ENCODE data around the gene LAMA1.

The LAMA1 gene

DNA sequence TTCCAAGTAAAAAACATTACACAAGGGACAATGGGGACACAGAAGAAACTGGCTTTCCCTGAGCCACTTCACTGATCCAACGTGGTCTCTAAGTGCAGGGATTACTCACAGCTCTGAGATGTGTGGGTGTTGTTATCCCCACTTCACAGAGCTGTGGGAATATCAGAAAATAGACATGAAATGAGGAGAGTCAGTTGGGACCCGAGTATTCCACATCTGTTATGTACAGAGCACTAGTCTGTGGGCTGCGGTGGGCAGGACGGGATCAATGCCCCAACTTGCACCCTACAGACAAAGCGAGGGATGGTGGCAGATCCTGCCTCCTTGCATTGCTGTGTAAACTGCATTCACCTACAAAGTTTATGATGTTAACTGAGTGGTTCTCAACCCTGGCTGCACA is 11.7 kb downstream of the LAMA1 start:
- in situ Hi-C loops (cut with MboI; ENCODE audit: low sequenced_read_pairs), result no loop called here

DNA sequence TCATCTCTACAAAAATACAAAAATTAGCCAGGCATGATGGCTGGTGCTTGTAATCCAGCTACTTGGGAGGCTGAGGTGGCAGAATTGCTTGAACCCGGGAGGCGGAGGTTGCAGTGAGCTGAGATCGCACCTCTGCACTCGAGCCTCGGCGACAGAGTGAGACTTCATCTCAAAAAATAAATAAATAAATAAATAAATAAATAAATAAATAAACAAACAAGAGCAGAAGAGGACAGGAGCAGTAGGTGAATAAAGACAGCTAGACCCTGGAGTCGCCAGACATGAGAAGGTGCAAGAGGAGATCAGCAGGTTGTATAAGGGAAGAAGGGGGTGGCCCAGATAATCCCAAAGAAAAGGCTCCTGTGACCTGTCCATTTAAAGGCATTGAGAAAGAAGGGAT is 12.3 kb downstream of the LAMA1 start:
- in situ Hi-C loops (cut with MboI; ENCODE audit: low sequenced_read_pairs), result no loop called here

DNA sequence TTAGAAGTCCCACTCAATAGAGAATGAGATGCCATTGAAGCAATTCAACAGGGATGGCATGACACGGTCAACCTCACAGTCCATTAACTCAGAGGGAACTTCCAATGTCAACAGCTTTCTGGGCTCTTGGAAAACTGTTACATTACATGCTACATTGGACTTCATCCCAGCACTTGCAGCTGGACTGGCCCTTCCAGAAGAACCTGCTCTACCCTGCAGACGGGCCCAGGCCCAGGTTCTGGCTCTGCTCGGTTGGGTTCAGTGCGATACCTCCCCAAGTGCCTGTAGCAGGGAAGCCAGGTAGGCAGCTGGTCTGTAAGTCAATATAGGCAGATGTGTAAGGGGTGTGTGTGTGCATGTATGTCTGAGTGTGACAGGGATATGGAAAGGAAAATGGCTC is 12.9 kb downstream of the LAMA1 start:
- in situ Hi-C loops (cut with MboI; ENCODE audit: low sequenced_read_pairs), result no loop called here

DNA sequence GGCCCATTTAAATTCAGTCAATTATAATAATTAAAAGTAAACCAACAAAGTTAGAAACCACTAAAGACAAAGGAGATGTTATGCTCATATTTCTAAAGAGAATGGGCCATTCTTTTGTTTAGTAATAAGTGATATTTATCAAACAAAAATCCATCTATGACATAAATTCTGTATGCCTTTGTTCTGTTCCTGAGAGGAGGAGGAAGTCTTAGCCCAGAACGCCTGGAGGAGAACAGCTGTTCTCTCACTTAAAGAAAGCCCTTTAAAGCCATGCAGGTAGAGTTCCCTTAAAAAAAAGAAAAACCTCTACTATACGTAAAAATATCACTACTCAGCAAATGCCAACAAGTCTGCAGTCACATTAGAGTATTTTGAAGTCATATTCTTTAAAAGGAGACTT is 15.5 kb downstream of the LAMA1 start:
- in situ Hi-C loops (cut with MboI; ENCODE audit: low sequenced_read_pairs), result no loop called here

DNA sequence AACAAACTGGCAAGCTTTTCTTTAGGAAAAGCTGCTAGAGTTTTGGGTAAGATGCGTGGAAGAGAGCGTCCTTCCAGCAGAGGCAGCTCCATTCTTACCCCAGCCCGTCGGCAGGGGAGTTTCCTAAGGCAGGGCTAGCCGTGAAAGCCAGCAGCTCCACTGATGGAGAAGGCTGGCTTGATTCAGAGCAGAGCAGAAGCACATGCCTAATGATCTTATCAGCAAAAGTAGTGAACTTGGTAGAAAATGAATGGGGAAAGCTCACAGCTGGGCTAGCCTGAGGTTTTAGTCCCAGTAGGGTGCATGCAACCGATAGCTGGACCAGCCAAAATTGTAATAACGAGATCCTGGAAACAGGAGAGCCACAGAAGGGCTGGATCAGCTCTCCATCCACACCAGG is 20.8 kb downstream of the LAMA1 start:
- in situ Hi-C loops (cut with MboI; ENCODE audit: low sequenced_read_pairs), result no loop called here

DNA sequence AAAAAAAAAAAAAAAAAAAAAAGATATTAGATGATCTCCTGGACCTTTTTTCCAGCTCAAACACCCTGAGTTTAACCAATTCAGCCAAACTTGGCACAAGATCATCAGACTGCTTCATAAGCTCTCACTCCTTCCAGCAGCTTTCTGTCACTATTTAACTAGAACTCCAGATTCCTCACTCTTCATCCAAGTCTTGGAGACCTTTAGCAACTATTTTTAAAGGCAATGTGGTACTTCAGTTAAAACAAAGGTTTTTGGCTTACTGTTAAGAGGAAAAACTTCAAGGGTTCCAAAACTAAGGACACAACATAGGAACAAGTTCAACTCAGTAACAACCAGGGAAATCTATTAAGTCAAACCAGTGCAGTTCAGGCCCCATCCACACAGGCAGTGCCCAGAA is 23.2 kb downstream of the LAMA1 start:
- in situ Hi-C loops (cut with MboI; ENCODE audit: low sequenced_read_pairs), result no loop called here

DNA sequence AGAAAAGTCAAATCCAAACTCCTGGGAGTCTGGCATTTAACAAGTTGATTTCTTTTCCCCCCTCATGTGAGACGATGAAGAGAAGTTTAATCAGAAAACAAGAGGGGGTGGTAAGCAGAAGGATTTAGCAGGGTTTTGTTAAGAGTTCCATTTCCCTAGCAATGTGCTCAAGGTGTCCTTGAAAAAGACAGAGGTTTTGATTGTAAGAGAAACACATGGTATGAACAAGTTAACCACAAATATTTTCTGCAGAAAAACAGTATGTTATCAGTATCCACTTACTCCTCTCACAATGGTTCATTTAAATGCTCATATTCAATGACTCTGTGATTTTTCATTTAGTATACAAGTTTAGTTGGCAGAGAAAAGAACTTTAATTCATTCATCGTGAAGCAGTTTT is 26.8 kb downstream of the LAMA1 start:
- in situ Hi-C loops (cut with MboI; ENCODE audit: low sequenced_read_pairs), result no loop called here

DNA sequence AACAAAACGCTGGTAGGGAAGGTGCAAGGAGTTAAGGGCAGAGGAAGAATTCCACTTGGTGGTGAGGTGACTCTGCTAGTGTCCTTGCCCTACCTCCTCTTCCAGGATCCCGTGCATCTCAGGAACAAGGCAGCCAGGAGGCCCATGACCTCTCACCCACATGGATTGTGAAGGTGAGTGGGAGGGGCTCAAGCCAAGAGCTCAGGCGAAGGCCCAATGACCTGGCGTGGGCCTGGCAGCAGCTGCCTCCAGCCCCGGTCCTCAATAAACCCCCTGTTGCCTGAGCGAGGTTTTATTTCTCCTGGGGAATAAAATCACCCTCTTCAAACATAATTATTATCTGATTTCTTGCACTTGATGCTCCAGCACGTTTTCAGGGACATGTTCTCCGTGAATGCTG is 28.2 kb downstream of the LAMA1 start:
- in situ Hi-C loops (cut with MboI; ENCODE audit: low sequenced_read_pairs), result no loop called here

DNA sequence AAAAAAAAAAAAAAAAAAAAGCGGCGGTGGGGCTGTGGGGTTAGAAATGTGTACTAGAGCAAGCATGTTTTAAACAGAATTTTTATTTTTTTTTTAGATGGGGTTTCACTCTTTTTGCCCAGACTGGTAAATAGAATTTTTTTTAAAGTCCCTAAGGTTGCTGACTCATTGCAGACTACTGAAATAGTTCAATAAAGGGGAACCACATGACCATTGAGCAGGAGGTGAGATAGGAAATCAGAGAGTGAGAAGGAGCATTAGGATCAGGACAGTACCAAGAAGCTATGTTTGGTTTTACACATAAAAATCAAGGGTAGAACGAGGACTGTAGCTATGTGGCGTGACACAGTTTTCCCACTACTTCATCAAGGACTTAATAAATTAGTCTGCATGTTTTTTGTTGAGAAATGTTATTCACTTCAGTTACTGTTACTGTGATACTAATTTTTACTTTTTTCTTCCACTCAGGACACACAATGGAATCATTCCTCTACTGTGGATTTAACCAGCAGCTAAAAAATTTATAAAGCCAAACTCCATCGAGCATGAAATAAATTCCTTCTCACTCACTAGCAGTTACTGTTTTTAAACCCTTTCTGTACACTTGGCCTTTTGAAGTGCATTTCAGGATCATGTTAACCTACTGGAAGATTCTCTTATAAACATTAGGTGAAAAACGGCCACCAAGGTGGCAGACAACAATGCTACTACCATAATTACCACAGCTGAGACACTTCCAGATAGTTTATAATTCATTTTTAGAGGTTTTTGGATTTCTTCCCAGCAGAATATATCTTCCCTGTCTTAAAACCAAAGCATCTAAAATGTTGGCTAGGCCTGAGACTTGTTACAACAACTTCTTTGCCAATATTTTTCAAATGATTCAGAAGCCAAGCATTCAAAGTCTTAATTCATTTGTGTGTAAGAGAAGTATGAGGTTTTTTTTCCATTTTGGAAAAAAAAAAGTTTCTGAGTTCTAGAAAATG is 33.2 kb downstream of the LAMA1 start:
- in situ Hi-C loops (cut with MboI; ENCODE audit: low sequenced_read_pairs), result no loop called here

DNA sequence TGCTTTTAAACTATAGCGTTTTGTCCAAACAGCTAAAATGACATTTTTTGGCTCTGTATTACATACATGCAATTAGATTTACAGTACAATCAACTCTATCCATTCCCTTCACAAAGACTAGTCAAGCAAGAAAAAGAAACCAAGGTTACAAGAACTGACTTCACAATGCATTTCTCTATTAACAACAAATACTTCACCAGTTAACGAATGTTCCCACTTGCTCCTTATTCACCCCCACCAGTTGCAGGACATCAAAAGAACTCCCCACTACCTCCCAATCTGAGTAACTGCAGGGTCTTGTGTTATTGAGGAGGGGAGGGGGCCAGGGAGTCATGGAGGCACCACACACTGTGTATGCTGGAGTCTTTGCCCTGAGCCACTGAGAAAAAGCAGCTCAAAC is 34.9 kb downstream of the LAMA1 start:
- in situ Hi-C loops (cut with MboI; ENCODE audit: low sequenced_read_pairs), result no loop called here

DNA sequence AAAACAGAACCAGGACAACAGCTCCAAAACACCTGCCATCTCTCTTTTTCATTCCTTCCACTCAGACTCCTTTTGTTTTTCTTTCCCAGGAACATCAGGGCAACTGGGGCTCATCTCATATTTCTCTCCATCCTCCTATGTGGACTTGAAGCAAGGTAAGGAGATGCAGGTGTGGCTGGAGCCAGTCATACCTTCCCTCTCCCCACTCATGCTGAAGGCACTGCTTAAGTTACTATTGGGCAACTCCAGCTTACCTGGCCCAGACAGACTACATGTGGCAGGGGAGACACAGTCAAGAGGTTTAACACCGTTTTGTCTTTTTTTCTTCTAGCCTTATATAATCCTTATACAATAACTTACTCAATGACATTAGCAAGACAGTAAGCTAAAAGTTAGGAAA is 38.4 kb downstream of the LAMA1 start:
- in situ Hi-C loops (cut with MboI; ENCODE audit: low sequenced_read_pairs), result no loop called here

DNA sequence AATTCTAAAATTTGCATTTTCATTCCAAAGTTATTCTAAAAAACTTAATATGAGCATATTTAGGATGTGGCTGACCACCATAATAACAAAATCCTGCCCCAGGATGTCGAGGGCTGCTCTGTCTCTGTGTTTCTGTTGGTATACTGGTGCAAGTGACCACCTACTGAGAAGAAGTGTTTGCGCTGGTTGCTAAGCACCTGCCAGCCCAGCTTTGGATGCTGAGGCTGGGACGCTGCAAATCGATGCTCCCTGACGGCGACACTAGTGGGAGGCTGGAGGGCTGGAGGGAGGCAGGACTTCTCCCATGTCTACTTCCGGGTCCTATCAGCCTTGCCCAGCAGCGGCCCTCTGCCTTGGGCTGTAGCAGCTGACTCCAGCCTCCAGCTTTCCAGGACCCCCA is 45.0 kb downstream of the LAMA1 start:
- in situ Hi-C loops (cut with MboI; ENCODE audit: low sequenced_read_pairs), result no loop called here

DNA sequence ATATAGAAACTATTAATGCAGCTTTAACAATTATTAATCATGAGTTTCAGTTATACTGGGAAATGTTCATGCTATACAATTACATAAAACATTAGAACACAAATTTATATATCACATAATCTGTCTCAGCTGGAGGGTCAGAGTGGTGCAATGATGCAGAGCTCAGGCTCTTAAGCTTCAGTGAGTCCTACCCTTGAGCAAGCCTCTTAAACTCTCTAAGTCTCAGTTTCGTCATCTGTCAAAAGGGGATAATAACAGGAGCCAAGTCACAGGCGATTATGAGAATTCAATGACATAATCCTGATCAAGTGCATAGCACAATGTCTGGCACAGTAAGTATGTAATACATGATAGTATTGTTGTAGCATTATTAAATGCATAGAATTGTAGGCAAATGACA is 46.0 kb downstream of the LAMA1 start:
- in situ Hi-C loops (cut with MboI; ENCODE audit: low sequenced_read_pairs), result no loop called here

DNA sequence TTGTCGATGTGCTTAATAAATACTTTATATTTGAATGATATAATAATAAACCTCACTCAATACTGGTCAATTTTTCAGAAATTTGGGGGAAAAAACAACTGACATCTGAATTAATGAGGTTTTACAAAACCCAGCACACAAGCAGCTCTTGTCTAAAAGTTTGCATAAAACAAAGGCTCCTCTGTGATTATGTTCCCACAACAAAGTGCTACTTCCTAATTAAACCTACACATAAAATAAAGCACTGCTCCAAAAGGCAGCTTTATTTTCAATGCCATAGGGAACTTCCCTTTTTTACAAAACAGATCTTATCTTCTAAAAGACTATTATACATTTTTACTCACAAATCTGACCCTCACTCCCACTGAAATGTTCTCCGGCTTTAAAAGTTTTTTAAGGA is 47.1 kb downstream of the LAMA1 start:
- in situ Hi-C loops (cut with MboI; ENCODE audit: low sequenced_read_pairs), result no loop called here

DNA sequence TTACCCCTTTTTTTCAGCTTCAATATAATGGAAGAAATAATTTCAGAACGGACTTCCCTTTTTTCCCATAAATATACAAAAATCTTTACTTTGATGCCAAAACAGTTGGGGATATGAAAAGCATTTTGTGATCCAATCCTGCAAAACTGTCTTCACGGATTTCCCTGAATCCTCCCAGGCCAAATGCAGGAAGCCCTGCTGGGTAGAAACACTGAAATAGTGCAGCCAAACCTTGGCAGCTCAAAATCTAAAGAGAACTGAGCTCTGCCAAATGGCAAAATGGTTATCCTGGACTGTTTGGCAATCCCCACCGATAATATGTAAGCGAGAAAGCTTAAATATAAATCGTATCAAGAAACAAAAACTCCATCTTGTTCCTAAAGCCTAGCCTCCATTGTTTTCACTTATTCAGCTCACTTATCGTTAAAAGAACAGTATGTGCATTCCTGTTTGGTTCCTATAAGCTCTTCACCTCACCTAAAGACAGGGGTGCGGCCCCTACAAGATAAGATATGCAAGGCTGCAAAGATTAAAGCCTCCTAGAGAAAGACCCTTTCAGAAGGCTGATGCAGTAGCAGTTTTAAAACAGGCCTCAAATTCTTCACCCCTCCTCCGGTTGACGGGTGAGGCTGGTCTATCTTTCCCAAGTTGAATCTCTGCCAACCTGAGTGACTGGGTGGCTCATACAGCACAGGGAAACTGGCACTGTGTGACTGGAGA is 48.6 kb downstream of the LAMA1 start:
- in situ Hi-C loops (cut with MboI; ENCODE audit: low sequenced_read_pairs), result no loop called here

DNA sequence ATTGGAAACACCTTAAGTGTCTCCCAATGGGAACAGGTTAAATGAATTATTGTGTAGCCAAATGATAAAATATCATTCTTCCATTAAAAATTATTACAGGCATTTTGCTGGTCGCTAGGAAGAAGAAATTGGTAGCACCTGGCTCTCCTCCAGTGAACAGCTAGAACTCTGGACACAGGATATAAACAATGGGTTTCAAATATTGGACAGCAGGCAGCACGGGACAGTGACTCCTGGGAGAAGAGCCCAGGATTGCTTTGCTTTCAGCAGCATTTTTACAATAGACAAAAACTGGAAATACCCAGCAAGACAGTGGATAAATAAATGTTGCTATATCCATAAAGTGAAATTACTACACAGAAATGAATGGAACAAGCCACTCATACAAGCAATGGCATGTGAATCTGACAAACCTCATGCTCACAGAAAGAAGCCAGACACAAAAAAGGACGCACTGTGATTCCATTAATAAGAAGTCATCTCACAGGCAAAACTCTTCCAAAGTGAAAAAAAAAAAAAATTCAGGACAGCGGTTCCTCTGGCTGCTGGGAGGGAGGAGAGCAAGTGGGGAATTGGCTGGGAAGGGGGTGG is 50.5 kb downstream of the LAMA1 start:
- in situ Hi-C loops (cut with MboI; ENCODE audit: low sequenced_read_pairs), result no loop called here

DNA sequence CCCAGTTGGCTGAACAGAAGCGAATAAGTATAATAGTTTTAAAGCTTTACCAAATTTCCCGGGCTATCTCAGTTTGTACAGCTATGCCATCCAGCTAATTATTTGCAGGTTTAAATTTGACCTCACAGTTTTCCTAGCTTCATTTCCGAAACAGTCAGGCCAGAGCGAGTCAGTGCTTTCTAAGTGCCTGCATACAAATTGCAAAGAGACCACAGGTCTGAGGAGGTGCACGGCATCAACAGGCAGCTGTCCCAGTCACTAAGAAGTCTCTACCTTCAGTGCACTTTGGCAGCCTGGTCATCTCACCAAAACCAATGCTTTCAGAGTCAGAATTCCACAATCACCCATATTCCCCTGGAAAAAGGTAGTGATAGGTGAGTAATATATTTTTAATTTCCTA is 51.9 kb downstream of the LAMA1 start:
- in situ Hi-C loops (cut with MboI; ENCODE audit: low sequenced_read_pairs), result no loop called here

DNA sequence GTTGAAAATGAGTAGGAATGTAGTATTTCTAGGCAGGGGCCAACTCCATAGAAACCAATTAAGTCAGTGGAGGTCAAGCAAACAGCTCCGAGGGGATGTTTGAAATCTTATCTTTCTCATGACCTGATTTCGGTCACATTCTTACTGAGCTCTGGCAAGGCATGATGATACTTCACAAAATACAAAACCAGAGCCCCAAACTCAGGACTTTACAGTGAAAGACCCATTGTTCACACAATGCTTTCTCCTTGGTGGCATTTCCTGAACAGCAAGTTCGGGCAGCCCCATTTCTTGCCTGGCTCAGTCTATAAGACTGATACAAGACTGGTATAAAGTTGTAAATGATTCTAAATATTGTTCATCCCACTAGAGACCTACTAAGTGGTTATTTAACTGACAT is 53.3 kb downstream of the LAMA1 start:
- in situ Hi-C loops (cut with MboI; ENCODE audit: low sequenced_read_pairs), result no loop called here

DNA sequence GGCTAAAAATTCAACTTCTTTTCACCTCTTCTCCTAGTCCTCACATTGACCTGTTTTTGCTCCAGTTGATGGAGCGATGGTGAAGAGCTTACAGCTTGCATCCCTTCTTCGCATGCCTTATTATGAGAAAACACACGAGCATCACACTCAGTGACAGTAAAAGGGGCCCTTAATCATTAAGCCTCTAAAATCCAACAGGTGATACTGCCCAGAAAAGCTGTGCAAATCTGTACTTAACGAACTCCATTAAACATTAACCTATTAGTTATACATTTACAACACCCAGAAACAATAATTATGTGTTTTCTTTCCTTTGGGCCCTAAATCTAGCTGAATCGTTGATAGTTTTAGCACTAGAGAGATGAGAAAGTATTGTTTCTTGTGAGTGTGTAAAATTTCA is 54.8 kb downstream of the LAMA1 start:
- in situ Hi-C loops (cut with MboI; ENCODE audit: low sequenced_read_pairs), result no loop called here

DNA sequence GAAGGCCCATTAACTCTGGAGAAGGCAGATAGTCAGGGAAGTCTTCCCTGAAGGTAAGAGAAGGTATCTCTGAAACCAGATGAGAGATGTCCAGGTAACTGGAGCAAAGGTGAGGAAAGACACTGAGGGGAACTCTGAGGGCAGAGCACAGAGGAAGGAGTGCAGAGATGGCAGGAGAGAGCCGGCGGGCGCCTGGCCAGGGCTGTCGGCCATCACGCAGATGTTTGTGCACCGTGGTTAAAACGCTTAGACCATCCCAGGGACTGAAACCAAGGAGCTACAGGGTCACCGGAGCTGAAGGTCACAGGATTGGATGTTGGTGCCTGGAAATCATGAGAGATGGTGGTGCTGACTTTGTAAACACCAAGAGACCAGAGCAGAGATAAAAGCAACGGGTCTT is 55.4 kb downstream of the LAMA1 start:
- in situ Hi-C loops (cut with MboI; ENCODE audit: low sequenced_read_pairs), result no loop called here

DNA sequence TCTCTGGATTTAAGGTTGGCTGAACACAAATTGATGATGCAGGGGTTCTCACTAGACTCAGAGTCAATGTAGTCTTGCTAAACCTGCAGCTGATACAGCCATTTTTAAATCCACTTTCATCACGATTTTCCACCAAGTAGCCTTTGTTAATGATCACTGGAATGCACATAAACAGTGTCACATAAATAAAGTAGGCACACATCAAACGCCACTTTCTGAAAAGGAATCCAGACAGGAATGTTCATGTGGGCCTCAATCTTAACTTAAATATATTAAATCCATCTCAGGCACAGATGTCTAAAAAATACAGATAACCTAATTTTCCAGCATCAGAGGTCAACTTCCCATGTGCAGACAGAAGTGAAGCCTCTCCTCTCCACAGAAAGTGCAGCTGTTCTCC is 58.3 kb downstream of the LAMA1 start:
- in situ Hi-C loops (cut with MboI; ENCODE audit: low sequenced_read_pairs), result no loop called here

DNA sequence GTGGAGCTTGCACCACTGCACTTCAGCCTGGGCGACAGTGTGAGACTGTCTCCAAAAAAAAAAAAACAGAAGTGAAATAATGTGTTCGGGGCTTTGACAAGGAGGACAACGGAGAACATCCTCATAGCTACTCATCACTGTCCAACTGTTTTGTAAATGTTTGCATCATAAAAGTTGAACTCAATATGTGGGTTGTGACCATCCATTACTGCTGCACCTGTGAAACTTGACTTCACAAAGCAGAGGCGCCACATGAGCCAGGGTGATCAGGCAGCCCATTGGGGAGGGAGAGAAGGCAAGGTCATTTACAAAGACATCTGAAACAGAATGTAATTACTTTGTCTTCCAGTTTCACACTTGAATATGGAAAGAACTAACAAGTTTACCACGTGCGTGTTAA is 61.6 kb downstream of the LAMA1 start:
- in situ Hi-C loops (cut with MboI; ENCODE audit: low sequenced_read_pairs), result no loop called here

Data from HL-60/S4 treated with retinoic acid at 250 ng/mL for 4 days and 3 days (cell line).